GM15510 (cell line): ENCODE data around the gene RALGPS1.

Experiments used
- POLR2A ChIP-seq: IDR thresholded peaks from 3 replicates; pipeline ENCODE4 v1.6.1; 2011; ENCODE audit warnings: borderline replicate concordance; ENCODE audit not compliant: insufficient read length; ENCODE audit errors: extremely low read depth

RALGPS1 gene

GRCh38 chr9:127008076-127008475 is 93.5 kb downstream of the RALGPS1 start:
- TF ChIP-seq POLR2A, result no peak

GRCh38 chr9:127011772-127012171 is 97.2 kb downstream of the RALGPS1 start:
- TF ChIP-seq POLR2A, result no peak

GRCh38 chr9:127012250-127012649 is 97.7 kb downstream of the RALGPS1 start:
- no peak for TF ChIP-seq POLR2A

- no peak for TF ChIP-seq POLR2A
These were observed 99.0 kb downstream of the RALGPS1 start for GRCh38 chr9:127013597-127013996.

GRCh38 chr9:127014216-127014909 is 99.8 kb downstream of the RALGPS1 start:
- TF ChIP-seq POLR2A, result no peak

- TF ChIP-seq POLR2A, result no peak
These were observed 100.4 kb downstream of the RALGPS1 start for GRCh38 chr9:127014910-127015540.

GRCh38 chr9:127015921-127016512 is 101.4 kb downstream of the RALGPS1 start:
- TF ChIP-seq POLR2A, result no peak

- TF ChIP-seq POLR2A, result no peak
These were observed 104.4 kb downstream of the RALGPS1 start for GRCh38 chr9:127018935-127019334.

- TF ChIP-seq POLR2A, result no peak
These were observed 105.6 kb downstream of the RALGPS1 start for GRCh38 chr9:127020036-127020801.

- no peak for TF ChIP-seq POLR2A
These were observed 106.2 kb downstream of the RALGPS1 start for GRCh38 chr9:127020802-127021078.

- TF ChIP-seq POLR2A, result no peak
These were observed 107.2 kb downstream of the RALGPS1 start for GRCh38 chr9:127021664-127022363.

GRCh38 chr9:127022913-127023660 is 108.5 kb downstream of the RALGPS1 start:
- TF ChIP-seq POLR2A, result no peak

GRCh38 chr9:127025042-127025441 is 110.5 kb downstream of the RALGPS1 start:
- TF ChIP-seq POLR2A, result no peak

GRCh38 chr9:127027694-127028093 is 113.1 kb downstream of the RALGPS1 start:
- TF ChIP-seq POLR2A, result no peak
